HG03439 (cell line): ENCODE results near the gene UCKL1.
"Not testable (repeated sequence)": the region's sequence is repeated elsewhere in the genome, so short reads cannot be mapped to it uniquely, and the experiment has no call there.

Experiments used
- ATAC-seq: cut with Tn5 transposase; IDR thresholded peaks from one replicate; pipeline ENCODE4 v1.9.1; 2021; ENCODE audit warnings: mild to moderate bottlenecking, moderate library complexity; ENCODE audit not compliant: unreplicated experiment

UCKL1 gene

GRCh38 chr20:63945031-63945658 is 11.1 kb downstream of the UCKL1 start:
- ATAC-seq, result no peak

GRCh38 chr20:63944078-63944941 is 11.9 kb downstream of the UCKL1 start:
- ATAC-seq, result no peak

- no peak for ATAC-seq
Observed at GRCh38 chr20:63943808-63944077, 12.5 kb downstream of the UCKL1 start.

GRCh38 chr20:63942969-63943807 is 13.0 kb downstream of the UCKL1 start:
- ATAC-seq, result no peak

- no peak for ATAC-seq
Observed at GRCh38 chr20:63942250-63942951, 13.8 kb downstream of the UCKL1 start.

- ATAC-seq, result no peak
Observed at GRCh38 chr20:63941282-63942081, 14.7 kb downstream of the UCKL1 start.

GRCh38 chr20:63940472-63941266 is 15.5 kb downstream of the UCKL1 start:
- ATAC-seq, result no peak

- no peak for ATAC-seq
Observed at GRCh38 chr20:63940071-63940471, 16.1 kb downstream of the UCKL1 start.

- no peak for ATAC-seq
Observed at GRCh38 chr20:63939061-63939935, 16.9 kb downstream of the UCKL1 start.

GRCh38 chr20:63937596-63937995 is 18.6 kb downstream of the UCKL1 start:
- ATAC-seq, result no peak

GRCh38 chr20:63935447-63935846 is 20.8 kb downstream of the UCKL1 start:
- ATAC-seq, result no peak

GRCh38 chr20:63934271-63935068 is 21.7 kb downstream of the UCKL1 start:
- ATAC-seq, result no peak

- no peak for ATAC-seq
Observed at GRCh38 chr20:63933646-63934045, 22.6 kb downstream of the UCKL1 start.

- ATAC-seq, result no peak
Observed at GRCh38 chr20:63932606-63933160, 23.5 kb downstream of the UCKL1 start.

GRCh38 chr20:63931735-63932134 is 24.5 kb downstream of the UCKL1 start:
- no peak for ATAC-seq

- no peak for ATAC-seq
Observed at GRCh38 chr20:63930971-63931553, 25.2 kb downstream of the UCKL1 start.

- ATAC-seq, result not testable (repeated sequence)
Observed at GRCh38 chr20:63929473-63929883, 26.7 kb downstream of the UCKL1 start.
